Osteoblast (primary cell): Measurements from ENCODE around the gene PRLR. TPM values are rescaled to one million over a fixed set of nuclear protein-coding genes. Genes with fewer than 3 reads are reported as not detected.

Experiments used
- DNase-seq: peaks from one replicate; pipeline ENCODE4 v3.0.0; 2011; ENCODE audit warnings: low spot score, mixed read lengths; ENCODE audit not compliant: insufficient read length; ENCODE audit errors: missing footprints
- H2AFZ ChIP-seq: 2 replicates; pipeline ENCODE4 v1.6.0; 2011; ENCODE audit warnings: mild to moderate bottlenecking, low read length
- H3K27ac ChIP-seq: 2 replicates; pipeline ENCODE4 v1.5.1; 2011; ENCODE audit warnings: mild to moderate bottlenecking, low read depth, low read length, moderate library complexity
- H3K27me3 ChIP-seq: 2 replicates; pipeline ENCODE4 v1.6.0; 2012; ENCODE audit warnings: mild to moderate bottlenecking, control low read depth, inconsistent platforms, low read length, moderate library complexity; ENCODE audit not compliant: insufficient read depth
- H3K36me3 ChIP-seq: 2 replicates; pipeline ENCODE4 v1.5.1; 2011; ENCODE audit warnings: mild to moderate bottlenecking, low read length, control low read depth, moderate library complexity; ENCODE audit not compliant: insufficient read depth
- H3K4me1 ChIP-seq: 2 replicates; pipeline ENCODE4 v1.5.1; 2011; ENCODE audit warnings: mild to moderate bottlenecking, low read length, control low read depth, moderate library complexity; ENCODE audit not compliant: insufficient read depth
- H3K4me2 ChIP-seq: 2 replicates; pipeline ENCODE4 v1.6.0; 2011; ENCODE audit warnings: mild to moderate bottlenecking, low read length; ENCODE audit not compliant: insufficient read depth
- H3K4me3 ChIP-seq: fragments of 200-600 bp; sonication (generic); 3 replicates; pipeline ENCODE4 v1.5.1; 2012; ENCODE audit warnings: mild to moderate bottlenecking, low read length, inconsistent platforms; ENCODE audit not compliant: insufficient read depth
- H3K79me2 ChIP-seq: 2 replicates; pipeline ENCODE4 v1.6.0; 2012; ENCODE audit warnings: mild to moderate bottlenecking, low read length, control low read depth, inconsistent platforms; ENCODE audit not compliant: insufficient read depth
- H3K9me3 ChIP-seq: 2 replicates; pipeline ENCODE4 v1.5.1; 2011; ENCODE audit warnings: low read depth, low read length, control low read depth
- H4K20me1 ChIP-seq: 2 replicates; pipeline ENCODE4 v1.6.0; 2012; ENCODE audit warnings: mild to moderate bottlenecking, low read length, control low read depth; ENCODE audit not compliant: insufficient read depth
- CTCF ChIP-seq: IDR thresholded peaks from 2 replicates; pipeline ENCODE4 v1.5.1; 2011; ENCODE audit warnings: mild to moderate bottlenecking, low read depth, low read length, moderate library complexity; ENCODE audit errors: extremely low read depth
- total RNA-seq: library from RNA; depleted of rRNA; stranded (reverse); fragments of >200 nt; gene quantifications from 2 replicates; pipeline ENCODE4 v1.2.3, GENCODE V29; 2012

Gene PRLR
- total RNA-seq, 1 donor: under 0.01 TPM

- Histone ChIP-seq H3K79me2 (no peaks in the 10 kb centered on the region), H4K20me1 (no peaks in the 10 kb centered on the region), H2AFZ (no peak overlapping the region), H3K4me2 (no peak overlapping the region), H3K4me3 (no peak overlapping the region), H3K27ac (no peak overlapping the region), H3K4me1 (peaks cover 3% of the 10 kb centered on the region), H3K36me3 (no peaks in the 10 kb centered on the region), H3K9me3 (no peaks in the 10 kb centered on the region), H3K27me3 (no peaks in the 10 kb centered on the region)
- no peak for TF ChIP-seq CTCF
- no peak for DNase-seq
These were observed 173.6 kb downstream of the PRLR start for GRCh38 chr5:35056686-35057085.

GRCh38 chr5:35052838-35053237 is 177.4 kb downstream of the PRLR start:
- H3K36me3 ChIP-seq: no peaks in the 10 kb centered on the region

GRCh38 chr5:35050541-35051126 is 179.7 kb downstream of the PRLR start:
- H3K4me3 ChIP-seq: no peak overlapping the region
- H2AFZ ChIP-seq: no peak overlapping the region

More at GRCh38 chr5:35052838-35053237, 177.4 kb downstream of the PRLR start:
- Histone ChIP-seq H3K4me3 (no peak overlapping the region), H3K4me2 (no peak overlapping the region), H3K4me1 (peaks cover 3% of the 10 kb centered on the region), H3K27me3 (no peaks in the 10 kb centered on the region), H3K9me3 (no peaks in the 10 kb centered on the region), H4K20me1 (no peaks in the 10 kb centered on the region), H3K79me2 (no peaks in the 10 kb centered on the region), H2AFZ (no peak overlapping the region), H3K27ac (no peak overlapping the region)
- DNase-seq: no peak
- TF ChIP-seq CTCF: no peak

GRCh38 chr5:35048910-35049309 is 181.4 kb downstream of the PRLR start:
- no peaks in the 10 kb centered on the region for H3K9me3 ChIP-seq
- no peak overlapping the region for H3K4me2 ChIP-seq
- H2AFZ ChIP-seq: no peak overlapping the region
- DNase-seq: no peak
- no peaks in the 10 kb centered on the region for H4K20me1 ChIP-seq
- no peak overlapping the region for H3K27ac ChIP-seq
- H3K4me3 ChIP-seq: no peak overlapping the region
- TF ChIP-seq CTCF: no peak
- no peaks in the 10 kb centered on the region for H3K79me2 ChIP-seq
- H3K4me1 ChIP-seq: peaks cover 12% of the 10 kb centered on the region
- no peaks in the 10 kb centered on the region for H3K27me3 ChIP-seq
- no peaks in the 10 kb centered on the region for H3K36me3 ChIP-seq

More at GRCh38 chr5:35050541-35051126, 179.7 kb downstream of the PRLR start:
- no peaks in the 10 kb centered on the region for H3K79me2 ChIP-seq
- no peaks in the 10 kb centered on the region for H4K20me1 ChIP-seq
- H3K4me2 ChIP-seq: no peak overlapping the region
- no peak overlapping the region for H3K27ac ChIP-seq
- H3K4me1 ChIP-seq: peaks cover 15% of the 10 kb centered on the region
- H3K36me3 ChIP-seq: no peaks in the 10 kb centered on the region
- H3K27me3 ChIP-seq: no peaks in the 10 kb centered on the region
- DNase-seq: no peak
- no peak for TF ChIP-seq CTCF
- H3K9me3 ChIP-seq: no peaks in the 10 kb centered on the region
